ENCODE data around the gene C1QL2. TPM values are rescaled to one million over a fixed set of nuclear protein-coding genes. Genes with fewer than 3 reads are reported as not detected.

C1QL2 gene
- polyA plus RNA-seq, 1 donor, result not detected

- DNase-seq (ENCODE audit: low read depth), result no peak
Measured at GRCh38 chr2:119179991-119180390, 21.4 kb upstream of the C1QL2 start.

GRCh38 chr2:119179202-119179601, 20.7 kb upstream of the C1QL2 start:
- DNase-seq (ENCODE audit: low read depth), result no peak

GRCh38 chr2:119178776-119179175, 20.2 kb upstream of the C1QL2 start:
- DNase-seq (ENCODE audit: low read depth), result no peak

GRCh38 chr2:119177838-119178190, 19.3 kb upstream of the C1QL2 start:
- no peak for DNase-seq (ENCODE audit: low read depth)

- DNase-seq (ENCODE audit: low read depth), result no peak
Measured at GRCh38 chr2:119177171-119177837, 18.8 kb upstream of the C1QL2 start.

GRCh38 chr2:119175517-119175916, 17.0 kb upstream of the C1QL2 start:
- no peak for DNase-seq (ENCODE audit: low read depth)

- DNase-seq (ENCODE audit: low read depth), result no peak
Measured at GRCh38 chr2:119174993-119175347, 16.4 kb upstream of the C1QL2 start.

- no peak for DNase-seq (ENCODE audit: low read depth)
Measured at GRCh38 chr2:119174216-119174992, 15.9 kb upstream of the C1QL2 start.

- no peak for DNase-seq (ENCODE audit: low read depth)
Measured at GRCh38 chr2:119173556-119174060, 15.1 kb upstream of the C1QL2 start.

GRCh38 chr2:119170504-119170903, 12.0 kb upstream of the C1QL2 start:
- DNase-seq (ENCODE audit: low read depth), result no peak

- DNase-seq (ENCODE audit: low read depth), result no peak
Measured at GRCh38 chr2:119169717-119170116, 11.2 kb upstream of the C1QL2 start.

- DNase-seq (ENCODE audit: low read depth), result no peak
Measured at GRCh38 chr2:119160361-119160990, 1.9 kb upstream of the C1QL2 start.

- DNase-seq (ENCODE audit: low read depth), result no peak
Measured at GRCh38 chr2:119157850-119158511, 570 bp downstream of the C1QL2 start.

- DNase-seq (ENCODE audit: low read depth), result no peak
Measured at GRCh38 chr2:119156891-119157773, 1.4 kb downstream of the C1QL2 start.

GRCh38 chr2:119156105-119156890, 2.3 kb downstream of the C1QL2 start:
- DNase-seq (ENCODE audit: low read depth), result no peak

- DNase-seq (ENCODE audit: low read depth), result no peak
Measured at GRCh38 chr2:119155633-119156032, 2.9 kb downstream of the C1QL2 start.

- no peak for DNase-seq (ENCODE audit: low read depth)
Measured at GRCh38 chr2:119154076-119154475, 4.5 kb downstream of the C1QL2 start.

GRCh38 chr2:119149611-119150010, 8.9 kb downstream of the C1QL2 start:
- DNase-seq (ENCODE audit: low read depth), result no peak

- DNase-seq (ENCODE audit: low read depth), result no peak
Measured at GRCh38 chr2:119147776-119148715, 10.5 kb downstream of the C1QL2 start.

All from forelimb muscle (tissue), 1 donor.